Glutamatergic neuron (in vitro differentiated cells): ENCODE results near the gene SPECC1. TPM values are rescaled to one million over a fixed set of nuclear protein-coding genes. Genes with fewer than 3 reads are reported as not detected.
"Not testable (repeated sequence)": the region's sequence is repeated elsewhere in the genome, so short reads cannot be mapped to it uniquely, and the experiment has no call there.

Source experiments
- DNase-seq: peaks from one replicate; pipeline ENCODE4 v3.0.0; 2022
- H3K27ac Mint-ChIP-seq: one replicate; pipeline ENCODE4 v1.8.0; 2020; ENCODE audit warnings: mild to moderate bottlenecking, mixed read lengths, inconsistent platforms; ENCODE audit not compliant: unreplicated experiment
- H3K27me3 Mint-ChIP-seq: one replicate; pipeline ENCODE4 v1.8.0; 2020; ENCODE audit warnings: mild to moderate bottlenecking, moderate library complexity, mixed read lengths, inconsistent platforms; ENCODE audit not compliant: unreplicated experiment
- H3K36me3 Mint-ChIP-seq: one replicate; pipeline ENCODE4 v1.8.0; 2020; ENCODE audit warnings: mild to moderate bottlenecking, mixed read lengths, inconsistent platforms; ENCODE audit not compliant: unreplicated experiment
- H3K4me1 Mint-ChIP-seq: one replicate; pipeline ENCODE4 v1.8.0; 2020; ENCODE audit warnings: mild to moderate bottlenecking, low read depth, mixed read lengths, inconsistent platforms; ENCODE audit not compliant: unreplicated experiment
- H3K4me3 Mint-ChIP-seq: one replicate; pipeline ENCODE4 v1.8.0; 2020; ENCODE audit warnings: mild to moderate bottlenecking, mixed read lengths, inconsistent platforms; ENCODE audit not compliant: unreplicated experiment
- H3K9me3 Mint-ChIP-seq: one replicate; pipeline ENCODE4 v1.8.0; 2020; ENCODE audit warnings: mild to moderate bottlenecking, moderate library complexity, mixed read lengths, inconsistent platforms; ENCODE audit not compliant: unreplicated experiment
- CTCF ChIP-seq: fragments of 200-600 bp; sonication (generic); IDR thresholded peaks from one replicate; pipeline ENCODE4 v1.5.0; 2021; ENCODE audit not compliant: partially characterized antibody, unreplicated experiment
- total RNA-seq: library from RNA; stranded (reverse); fragmentation: NEBNext Ultra II Directional; extraction: Animal tissue kit (Norgen Biotek cat#: 25700); gene quantifications from one replicate; pipeline ENCODE4 v1.2.1, GENCODE V29; 2021; ENCODE audit not compliant: unreplicated experiment

SPECC1 gene
- total RNA-seq, 1 donor from 2014 or later = 60.6 TPM

- DNase-seq = no peak
- Mint-ChIP-seq H3K27ac (no peak overlapping the region), H3K27me3 (peaks cover 4% of the 10 kb centered on the region), H3K36me3 (no peaks in the 10 kb centered on the region), H3K4me1 (no peaks in the 10 kb centered on the region), H3K9me3 (no peaks in the 10 kb centered on the region), H3K4me3 (no peak overlapping the region)
- TF ChIP-seq CTCF = no peak
Measured at GRCh38 chr17:20010936-20011335, 1.8 kb downstream of the SPECC1 start.

GRCh38 chr17:20012017-20012536 is 2.9 kb downstream of the SPECC1 start:
- TF ChIP-seq CTCF = no peak
- DNase-seq = no peak
- H3K4me1 Mint-ChIP-seq = no peaks in the 10 kb centered on the region
- H3K36me3 Mint-ChIP-seq = no peaks in the 10 kb centered on the region
- no peak overlapping the region for H3K4me3 Mint-ChIP-seq
- H3K27ac Mint-ChIP-seq = no peak overlapping the region
- H3K9me3 Mint-ChIP-seq = peaks cover 2% of the 10 kb centered on the region
- peaks cover 4% of the 10 kb centered on the region for H3K27me3 Mint-ChIP-seq

- DNase-seq, H3K9me3 Mint-ChIP-seq, H3K36me3 Mint-ChIP-seq, H3K4me1 Mint-ChIP-seq, H3K4me3 Mint-ChIP-seq, H3K27me3 Mint-ChIP-seq, H3K27ac Mint-ChIP-seq: not testable (repeated sequence)
Measured at GRCh38 chr17:20016475-20016992, 7.4 kb downstream of the SPECC1 start.

- H3K9me3 Mint-ChIP-seq = peaks cover 2% of the 10 kb centered on the region
- no peaks in the 10 kb centered on the region for H3K27me3 Mint-ChIP-seq
- peaks cover 4% of the 10 kb centered on the region for H3K36me3 Mint-ChIP-seq
- no peak overlapping the region for H3K4me3 Mint-ChIP-seq
- no peak for TF ChIP-seq CTCF
- no peaks in the 10 kb centered on the region for H3K4me1 Mint-ChIP-seq
- H3K27ac Mint-ChIP-seq = no peak overlapping the region
- no peak for DNase-seq
Measured at GRCh38 chr17:20022701-20023100, 13.5 kb downstream of the SPECC1 start.

- Mint-ChIP-seq H3K36me3 (no peaks in the 10 kb centered on the region), H3K9me3 (no peaks in the 10 kb centered on the region), H3K27ac (no peak overlapping the region), H3K4me3 (no peak overlapping the region), H3K27me3 (no peaks in the 10 kb centered on the region), H3K4me1 (no peaks in the 10 kb centered on the region)
- no peak for TF ChIP-seq CTCF
- no peak for DNase-seq
Measured at GRCh38 chr17:20026960-20027359, 17.8 kb downstream of the SPECC1 start.
